HepG2 (cell line): Measurements from ENCODE around the gene CDK10. TPM values are rescaled to one million over a fixed set of nuclear protein-coding genes. Genes with fewer than 3 reads are reported as not detected.

Source experiments
- FOXC1 ChIP-seq: sonication (generic); formaldehyde crosslinking; IDR thresholded peaks from 2 replicates; pipeline ENCODE4 v1.8.0; 2022; ENCODE audit warnings: mild to moderate bottlenecking, missing genetic modification reagents, borderline replicate concordance
- GATAD2A ChIP-seq: IDR thresholded peaks from 2 replicates; pipeline ENCODE4 v1.6.1; 2016
- KDM1A ChIP-seq: IDR thresholded peaks from 2 replicates; pipeline ENCODE4 v1.6.1; 2016; ENCODE audit warnings: missing compliant biosample characterization
- MED13 ChIP-seq: sonication (generic); formaldehyde crosslinking; IDR thresholded peaks from 2 replicates; pipeline ENCODE4 v1.5.0; 2020; ENCODE audit warnings: missing genetic modification reagents
- MIER3 ChIP-seq: IDR thresholded peaks from 2 replicates; pipeline ENCODE4 v1.6.1; 2016; ENCODE audit warnings: missing compliant biosample characterization, borderline replicate concordance
- NR2F1 ChIP-seq, 2 experiments: fragments of 450-650 bp in 1 of 2; formaldehyde crosslinking in 1 of 2; IDR thresholded peaks; 2 replicates each; pipeline versions ENCODE4 v1.5.0 to v1.6.1; 2016 to 2020; ENCODE audit warnings: mild to moderate bottlenecking in 1 of 2, missing compliant biosample characterization in 1 of 2, missing genetic modification reagents in 1 of 2, moderate library complexity in 1 of 2
- PLSCR1 ChIP-seq: sonication (generic); formaldehyde crosslinking; IDR thresholded peaks from 2 replicates; pipeline ENCODE4 v1.5.0; 2020; ENCODE audit warnings: missing genetic modification reagents, mild to moderate bottlenecking, borderline replicate concordance
- RXRB ChIP-seq: IDR thresholded peaks from 2 replicates; pipeline ENCODE4 v1.6.1; 2016; ENCODE audit warnings: borderline replicate concordance, missing genetic modification reagents, missing compliant biosample characterization
- SOX6 ChIP-seq, 2 experiments: fragments of 450-650 bp in 1 of 2; sonication (generic) in 1 of 2; formaldehyde crosslinking in 1 of 2; IDR thresholded peaks; 2 replicates each; pipeline versions ENCODE4 v1.4.0 to v1.6.1; 2017 to 2020; ENCODE audit warnings: antibody characterized with exemption in 1 of 2, mild to moderate bottlenecking in 1 of 2, missing genetic modification reagents in 1 of 2
- SRSF9 ChIP-seq: fragments of 200-400 bp; formaldehyde crosslinking; IDR thresholded peaks from 2 replicates; pipeline ENCODE4 v1.6.1; 2018; ENCODE audit warnings: borderline replicate concordance, mild to moderate bottlenecking, low read depth, low read length; ENCODE audit not compliant: insufficient read depth, poor library complexity, severe bottlenecking
- ZBED4 ChIP-seq: sonication (generic); formaldehyde crosslinking; IDR thresholded peaks from 2 replicates; pipeline ENCODE4 v1.4.0; 2020; ENCODE audit warnings: missing genetic modification reagents, borderline replicate concordance
- ZNF232 ChIP-seq: sonication (generic); formaldehyde crosslinking; IDR thresholded peaks from 2 replicates; pipeline ENCODE4 v1.4.0; 2020; ENCODE audit warnings: missing genetic modification reagents, borderline replicate concordance
- ZNF281 ChIP-seq: sonication (generic); formaldehyde crosslinking; IDR thresholded peaks from 2 replicates; pipeline ENCODE4 v1.4.0; 2020; ENCODE audit warnings: missing genetic modification reagents, borderline replicate concordance
- ZNF317 ChIP-seq: sonication (generic); formaldehyde crosslinking; IDR thresholded peaks from 2 replicates; pipeline ENCODE4 v1.5.0; 2020; ENCODE audit warnings: mild to moderate bottlenecking, missing genetic modification reagents
- ZNF512 ChIP-seq: sonication (generic); formaldehyde crosslinking; IDR thresholded peaks from 2 replicates; pipeline ENCODE4 v1.4.0; 2020; ENCODE audit warnings: mild to moderate bottlenecking, missing genetic modification reagents
- ZNF569 ChIP-seq: sonication (generic); formaldehyde crosslinking; IDR thresholded peaks from 2 replicates; pipeline ENCODE4 v1.5.0; 2020; ENCODE audit warnings: mild to moderate bottlenecking, missing genetic modification reagents, moderate library complexity, borderline replicate concordance
- ZNF740 ChIP-seq: sonication (generic); formaldehyde crosslinking; IDR thresholded peaks from 2 replicates; pipeline ENCODE4 v1.4.0; 2020; ENCODE audit warnings: missing genetic modification reagents
- ZNF746 ChIP-seq: sonication (generic); formaldehyde crosslinking; IDR thresholded peaks from 2 replicates; pipeline ENCODE4 v1.8.0; 2022; ENCODE audit warnings: mild to moderate bottlenecking, missing genetic modification reagents
- polyA plus RNA-seq, 8 experiments: library from polyadenylated mRNA; depleted of rRNA in 3 of 8; stranded (reverse) in 7 of 8; unstranded in 1 of 8; fragments of >200 nt; fragmentation: Illumina TruSeq in 4 of 8; extraction: Trizol in 4 of 8; gene quantifications; 2 replicates each; pipeline versions ENCODE4 v1.2.1 to v1.2.3, GENCODE V29; 2011 to 2016; ENCODE audit warnings: low read depth in 4 of 8, missing spikeins in 1 of 8, mixed read lengths in 1 of 8; ENCODE audit not compliant: insufficient read depth in 1 of 8
- total RNA-seq, 5 experiments: library from RNA; depleted of rRNA; stranded (reverse); fragments of >200 nt; fragmentation: Illumina TruSeq; extraction: Trizol; gene quantifications; 2 replicates each; pipeline ENCODE4 v1.2.3, GENCODE V29; 2016; ENCODE audit warnings: low read depth in 1 of 5

Gene CDK10
- total and polyA plus RNA-seq, 2 of the 13 experiments (the other 11 are each of a cell fraction or from before 2014, with no cell fraction given): 2.5 to 3.9 TPM

GRCh38 chr16:89720813-89721545 lies 34.5 kb downstream of the CDK10 start, which contains the start of the genes VPS9D1 and ZNF276 (continued):
- TF ChIP-seq KDM1A (peak; percentile 23; the same call in 1 of the 2 replicates), ZNF317 (CRISPR knock-in tag) (no peak), ZNF232 (CRISPR knock-in tag) (peak; percentile 76; the same call in 1 of the 2 replicates), ZNF512 (CRISPR knock-in tag) (no peak), ZNF740 (CRISPR knock-in tag) (peak; percentile 26; the same call in 1 of the 2 replicates), NR2F1 (CRISPR knock-in tag; IDR thresholded peaks at IDR 0.05) (0 out of 4 replicates have a peak, but pooled peaks of 1 of the 2 experiments have one; percentile 1), FOXC1 (CRISPR knock-in tag) (no peak; the same call in 1 of the 2 replicates), MED13 (CRISPR knock-in tag) (no peak; the same call in 1 of the 2 replicates), SOX6 (IDR thresholded peaks at IDR 0.05) (no peak), SOX6 (CRISPR knock-in tag; IDR thresholded peaks at IDR 0.05) (peak; percentile 4; the same call in 1 of the 2 replicates), ZBED4 (CRISPR knock-in tag) (0 out of 2 replicates have a peak, but pooled peaks have one; percentile 74), SRSF9 (no peak), ZNF569 (CRISPR knock-in tag) (no peak), ZNF281 (CRISPR knock-in tag) (no peak), GATAD2A (CRISPR knock-in tag) (peak; percentile 75), ZNF746 (CRISPR knock-in tag) (peak; percentile 71), PLSCR1 (CRISPR knock-in tag) (peak; percentile 25; the same call in 1 of the 2 replicates), MIER3 (CRISPR knock-in tag) (peak; percentile 29; the same call in 1 of the 2 replicates), RXRB (CRISPR knock-in tag) (no peak; the same call in 1 of the 2 replicates)
